H1 (cell line): ENCODE results near the gene EPHA7. TPM values are rescaled to one million over a fixed set of nuclear protein-coding genes. Genes with fewer than 3 reads are reported as not detected.

Source experiments
- CTCF ChIA-PET: fragments of 300-600 bp; sonication (Branson Sonifier 250); formaldehyde crosslinking; loops from one replicate; lab custom pipeline; 2021; ENCODE audit not compliant: partially characterized antibody; lab: Charles Lee
- POLR2A ChIA-PET: fragments of 300-600 bp; sonication (Branson Sonifier 250); formaldehyde crosslinking; loops from one replicate; lab custom pipeline; 2021; ENCODE audit warnings: inconsistent platforms; ENCODE audit not compliant: partially characterized antibody; lab: Charles Lee
- DNase-seq, 2 experiments: peaks; one replicate each; pipeline versions ENCODE4 v3.0.0 to v3.0.0-alpha.2; 2010 to 2022; ENCODE audit warnings: low spot score in 2 of 2, low read depth in 1 of 2, mixed read lengths in 1 of 2
- FAIRE-seq: peaks from 2 replicates; lab custom pipeline; 2011; peaks lifted over from hg19 to GRCh38; lab: Jason Lieb, UNC
- H2AFZ ChIP-seq: 2 replicates; pipeline ENCODE4 v1.8.1; 2012; ENCODE audit warnings: low read length, inconsistent platforms
- H2AK5ac ChIP-seq: 2 replicates; pipeline ENCODE4 v1.6.1; 2013; ENCODE audit warnings: low read depth, low read length
- H2BK120ac ChIP-seq: replicated peaks from 2 replicates; pipeline ENCODE3; 2013; ENCODE audit warnings: low read depth, low read length, inconsistent platforms
- H2BK12ac ChIP-seq: 2 replicates; pipeline ENCODE4 v1.6.1; 2013; ENCODE audit warnings: low read depth, low read length
- H2BK15ac ChIP-seq: 2 replicates; pipeline ENCODE4 v1.6.1; 2013; ENCODE audit warnings: low read length
- H2BK20ac ChIP-seq: 2 replicates; pipeline ENCODE4 v1.6.1; 2013; ENCODE audit warnings: low read length
- H2BK5ac ChIP-seq: 2 replicates; pipeline ENCODE4 v1.6.1; 2013; ENCODE audit warnings: low read depth, low read length
- H3K14ac ChIP-seq: 2 replicates; pipeline ENCODE4 v1.6.1; 2013; ENCODE audit warnings: inconsistent platforms; ENCODE audit not compliant: insufficient read length
- H3K18ac ChIP-seq: 2 replicates; pipeline ENCODE4 v1.6.1; 2013; ENCODE audit warnings: low read length; ENCODE audit errors: extremely low read depth
- H3K23ac ChIP-seq: 2 replicates; pipeline ENCODE4 v1.6.1; 2013; ENCODE audit warnings: inconsistent platforms; ENCODE audit not compliant: insufficient read length
- H3K23me2 ChIP-seq: 2 replicates; pipeline ENCODE4 v1.6.1; 2013; ENCODE audit warnings: low read depth, low read length
- H3K27ac ChIP-seq: 2 replicates; pipeline ENCODE4 v1.6.1; 2011; ENCODE audit warnings: low read depth, low read length, inconsistent platforms
- H3K27me3 ChIP-seq, 4 experiments: replicated peaks in 1 of 4; 1 replicate in 1 of 4; 2 replicates in 3 of 4; pipeline versions ENCODE4 v1.6.1 to v1.8.1; 2011 to 2013; ENCODE audit warnings: low read length in 3 of 4, mild to moderate bottlenecking in 3 of 4, inconsistent platforms in 2 of 4, mixed read lengths in 2 of 4, moderate library complexity in 1 of 4; ENCODE audit not compliant: control insufficient read depth in 3 of 4, insufficient read depth in 3 of 4; ENCODE audit errors: extremely low read depth in 1 of 4
- H3K36me3 ChIP-seq, 4 experiments: 2 replicates each; pipeline versions ENCODE4 v1.6.1 to v1.8.1; 2011 to 2013; ENCODE audit warnings: mild to moderate bottlenecking in 4 of 4, low read length in 3 of 4, moderate library complexity in 2 of 4, control low read depth in 1 of 4, inconsistent platforms in 1 of 4; ENCODE audit not compliant: insufficient read depth in 4 of 4, control insufficient read depth in 2 of 4
- H3K4ac ChIP-seq: replicated peaks from 2 replicates; pipeline ENCODE3; 2013; ENCODE audit warnings: low read length, low read depth, mixed read lengths, inconsistent platforms; ENCODE audit not compliant: insufficient read length
- H3K4me1 ChIP-seq, 4 experiments: replicated peaks in 1 of 4; 1 replicate in 1 of 4; 2 replicates in 3 of 4; pipeline versions ENCODE4 v1.6.1 to v1.8.1; 2011 to 2013; ENCODE audit warnings: low read length in 3 of 4, inconsistent platforms in 2 of 4, mixed read lengths in 1 of 4; ENCODE audit not compliant: insufficient read depth in 4 of 4, control insufficient read depth in 3 of 4
- H3K4me2 ChIP-seq, 2 experiments: 2 replicates each; pipeline versions ENCODE4 v1.6.1 to v1.8.1; 2011 to 2013; ENCODE audit warnings: low read depth in 2 of 2, low read length in 2 of 2, control low read depth in 1 of 2, inconsistent platforms in 1 of 2, mild to moderate bottlenecking in 1 of 2; ENCODE audit not compliant: insufficient read depth in 1 of 2
- H3K4me3 ChIP-seq, 4 experiments: fragments of 200-600, 300-600 bp in 1 of 4; sonication (generic), shearing (Covaris generic), sonication (Bioruptor Twin) in 1 of 4; 2 replicates each; pipeline versions ENCODE4 v1.5.1 to v1.8.1; 2011 to 2016; ENCODE audit warnings: low read length in 4 of 4, low read depth in 3 of 4, control low read depth in 2 of 4, inconsistent platforms in 2 of 4, mild to moderate bottlenecking in 2 of 4, mixed read lengths in 1 of 4, moderate library complexity in 1 of 4; ENCODE audit not compliant: insufficient read depth in 2 of 4; ENCODE audit errors: extremely low read depth in 1 of 4
- H3K56ac ChIP-seq: replicated peaks from 2 replicates; pipeline ENCODE3; 2013; ENCODE audit warnings: low read depth, mild to moderate bottlenecking, mixed read lengths, low read length, inconsistent platforms; ENCODE audit not compliant: insufficient read length
- H3K79me1 ChIP-seq: 2 replicates; pipeline ENCODE4 v1.6.1; 2013; ENCODE audit warnings: low read depth, low read length, control low read depth
- H3K79me2 ChIP-seq, 2 experiments: 2 replicates each; pipeline versions ENCODE4 v1.6.1 to v1.8.1; 2012 to 2013; ENCODE audit warnings: low read length in 2 of 2, mild to moderate bottlenecking in 2 of 2, inconsistent platforms in 1 of 2; ENCODE audit not compliant: insufficient read depth in 2 of 2, control insufficient read depth in 1 of 2
- H3K9ac ChIP-seq, 4 experiments: replicated peaks in 1 of 4; 1 replicate in 1 of 4; 2 replicates in 3 of 4; pipeline versions ENCODE4 v1.6.1 to v1.8.1; 2011 to 2013; ENCODE audit warnings: low read depth in 3 of 4, low read length in 3 of 4, control low read depth in 2 of 4, mild to moderate bottlenecking in 2 of 4, moderate library complexity in 2 of 4, inconsistent platforms in 1 of 4; ENCODE audit errors: extremely low read depth in 1 of 4
- H3K9me3 ChIP-seq, 2 experiments: 2 replicates each; pipeline versions ENCODE4 v1.6.1 to v1.8.1; 2012 to 2013; ENCODE audit warnings: mild to moderate bottlenecking in 2 of 2, moderate library complexity in 2 of 2, control low read depth in 1 of 2, inconsistent platforms in 1 of 2, low read depth in 1 of 2, low read length in 1 of 2, mixed read lengths in 1 of 2; ENCODE audit not compliant: insufficient read depth in 2 of 2
- H4K20me1 ChIP-seq, 2 experiments: replicated peaks in 1 of 2; 2 replicates each; pipeline versions ENCODE3 to v1.8.1; 2011 to 2013; ENCODE audit warnings: inconsistent platforms in 2 of 2, low read length in 2 of 2, mild to moderate bottlenecking in 1 of 2; ENCODE audit not compliant: insufficient read depth in 2 of 2, control insufficient read depth in 1 of 2
- H4K5ac ChIP-seq: 2 replicates; pipeline ENCODE4 v1.6.1; 2013; ENCODE audit warnings: low read length, low read depth, mixed read lengths, inconsistent platforms; ENCODE audit not compliant: insufficient read length
- H4K8ac ChIP-seq: 2 replicates; pipeline ENCODE4 v1.8.0; 2013; ENCODE audit warnings: mild to moderate bottlenecking, moderate library complexity, low read length, inconsistent platforms; ENCODE audit not compliant: insufficient read depth; ENCODE audit errors: extremely low read depth
- H4K91ac ChIP-seq: replicated peaks from 2 replicates; pipeline ENCODE3; 2013; ENCODE audit warnings: low read length, mixed read lengths, inconsistent platforms; ENCODE audit not compliant: insufficient read length
- CEBPB ChIP-seq: IDR thresholded peaks from 2 replicates; pipeline ENCODE4 v1.6.1; 2012; ENCODE audit warnings: low read depth, low read length
- GTF2F1 ChIP-seq: IDR thresholded peaks from 2 replicates; pipeline ENCODE4 v1.6.1; 2012; ENCODE audit warnings: low read depth, low read length, improper control_type of control experiment, borderline replicate concordance
- JUND ChIP-seq: IDR thresholded peaks from 2 replicates; pipeline ENCODE4 v1.6.1; 2011; ENCODE audit warnings: mild to moderate bottlenecking, improper control_type of control experiment, low read length
- KDM5A ChIP-seq: fragments of 200-600 bp; IDR thresholded peaks from 2 replicates; pipeline ENCODE4 v1.7.1; 2012; ENCODE audit warnings: mild to moderate bottlenecking, low read length, inconsistent platforms, mixed read lengths
- SP2 ChIP-seq: IDR thresholded peaks from 2 replicates; pipeline ENCODE4 v1.6.1; 2012; ENCODE audit warnings: mild to moderate bottlenecking, low read length, inconsistent platforms
- TCF12 ChIP-seq: IDR thresholded peaks from 2 replicates; pipeline ENCODE4 v1.6.1; 2011; ENCODE audit warnings: low read depth, mild to moderate bottlenecking, low read length
- WGBS, 2 experiments: shearing (Covaris generic) in 1 of 2; methylation state at CpG; one replicate each; pipeline versions ENCODE4 v1.1.6 to v1.1.7; 2013 to 2015; ENCODE audit warnings: low lambda C conversion rate in 2 of 2, mixed read lengths in 2 of 2, inconsistent platforms in 1 of 2, low coverage in 1 of 2, missing lambda C conversion rate in 1 of 2; ENCODE audit not compliant: insufficient replicate concordance in 2 of 2, insufficient coverage in 1 of 2, insufficient read length in 1 of 2; ENCODE audit errors: extremely low coverage in 1 of 2, missing lambda C conversion rate in 1 of 2; 5-methylcytosine and 5-hydroxymethylcytosine counted together
- polyA plus RNA-seq, 7 experiments: library from polyadenylated mRNA; depleted of rRNA in 3 of 7; stranded (reverse) in 5 of 7; unstranded in 2 of 7; fragments of >200 nt in 5 of 7; fragments of 200-250 nt in 2 of 7; gene quantifications; 1 replicate in 5 of 7; 2 replicates in 1 of 7; 4 replicates in 1 of 7; pipeline versions ENCODE4 v1.2.1 to v1.2.3, GENCODE V29; 2011 to 2013; ENCODE audit warnings: missing spikeins in 2 of 7, mixed read lengths in 2 of 7
- total RNA-seq: library from RNA; stranded (reverse); fragmentation: NEBNext Ultra II Directional; extraction: Animal tissue kit (Norgen Biotek cat#: 25700); gene quantifications from 2 replicates; pipeline ENCODE4 v1.2.1, GENCODE V29; 2021

The EPHA7 gene
- total and polyA plus RNA-seq, 2 of the 8 experiments (the other 6 are each of a cell fraction or from before 2014, with no cell fraction given): 1.3 to 6.8 TPM

DNA sequence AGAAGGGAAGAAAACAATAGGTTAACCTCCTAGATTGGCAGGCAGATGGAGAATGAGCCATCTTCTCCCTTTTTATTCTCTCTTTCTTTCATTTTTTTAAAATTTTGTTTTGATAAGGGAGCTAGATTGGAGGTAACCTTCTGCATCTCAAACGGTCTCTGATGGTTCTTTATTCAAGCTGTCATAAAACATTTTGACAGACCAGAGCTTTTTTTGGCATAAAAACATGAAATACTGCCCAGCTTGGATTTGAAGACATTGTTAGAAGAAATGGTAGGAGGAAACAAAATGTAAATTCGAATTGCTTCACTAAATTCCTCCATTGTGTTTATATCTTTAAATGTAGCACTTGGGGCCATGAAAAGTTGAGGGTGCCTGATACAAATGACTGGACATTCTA, 158.5 kb downstream of the EPHA7 start:
- Histone ChIP-seq H2BK15ac (no peak overlapping the region), H2BK5ac (no peak overlapping the region), H2BK120ac (no peak overlapping the region), H3K27me3 (no peaks in the 10 kb centered on the region), H3K79me1 (no peaks in the 10 kb centered on the region), H3K14ac (no peak overlapping the region), H3K4me2 (no peak overlapping the region), H3K4ac (no peak overlapping the region), H3K56ac (no peak overlapping the region), H2BK20ac (no peak overlapping the region), H4K91ac (no peak overlapping the region), H3K4me1 (no peaks in the 10 kb centered on the region), H4K5ac (no peak overlapping the region), H4K20me1 (no peaks in the 10 kb centered on the region), H3K23me2 (no peaks in the 10 kb centered on the region), H2AFZ (no peak overlapping the region), H3K4me3 (no peak overlapping the region), H2BK12ac (no peak overlapping the region), H4K8ac (no peak overlapping the region), H3K9ac (no peak overlapping the region), H3K36me3 (no peaks in the 10 kb centered on the region), H3K18ac (no peak overlapping the region), H3K23ac (no peak overlapping the region), H3K9me3 (no peaks in the 10 kb centered on the region), H3K79me2 (no peaks in the 10 kb centered on the region), H2AK5ac (no peak overlapping the region), H3K27ac (no peak overlapping the region)
- WGBS, 2 experiments: 74% methylated on average over 2 of the region's 2 CpGs; no CpG with 5 or more reads in 1 of the 2 experiments
- TF ChIP-seq TCF12 (no peak), GTF2F1 (no peak), CEBPB (no peak), SP2 (no peak), KDM5A (no peak), JUND (no peak)
- FAIRE-seq (no peak), DNase-seq (no peak)
- ChIA-PET POLR2A (no interaction called here), CTCF (interaction anchor here (0.6 to 1.3 kb wide), 2 partner anchors 9 to 442 kb away, joined by 3 to 6 read pairs; no protein-coding TSS in a partner anchor)
